Activated B cell treated with CpG ODN at 0.5 μM for 24 hours (primary cell): Measurements from ENCODE around the gene EN1. TPM values are rescaled to one million over a fixed set of nuclear protein-coding genes. Genes with fewer than 3 reads are reported as not detected.
A peak's percentile ranks its signal among the peaks of the same experiment; 100 is the strongest.

Experiments used
- ATAC-seq: fragments of 200-7000 bp; cut with Tn5 transposase; one replicate; pipeline ENCODE4 v1.10.0; 2021; ENCODE audit warnings: low read depth, mild to moderate bottlenecking, moderate library complexity
- CTCF ChIA-PET: fragments of 350-600 bp; sonication (Branson Sonifier 250); formaldehyde crosslinking; loops from one replicate; lab custom pipeline; 2021; ENCODE audit warnings: antibody characterized with exemption; lab: Charles Lee
- POLR2A ChIA-PET: fragments of 350-600 bp; sonication (Branson Sonifier 250); formaldehyde crosslinking; loops from one replicate; lab custom pipeline; 2021; ENCODE audit warnings: antibody characterized with exemption; lab: Charles Lee
- DNase-seq: peaks from one replicate; pipeline ENCODE4 v3.0.0; 2022
- H3K27ac Mint-ChIP-seq: one replicate; pipeline ENCODE4 v1.8.0; 2020; ENCODE audit warnings: mixed read lengths
- H3K27me3 Mint-ChIP-seq: one replicate; pipeline ENCODE4 v1.8.0; 2021; ENCODE audit warnings: mixed read lengths
- H3K36me3 Mint-ChIP-seq: one replicate; pipeline ENCODE4 v1.8.0; 2021; ENCODE audit warnings: low read depth, mixed read lengths
- H3K4me1 Mint-ChIP-seq: one replicate; pipeline ENCODE4 v1.8.0; 2021; ENCODE audit warnings: mixed read lengths
- H3K4me3 Mint-ChIP-seq: one replicate; pipeline ENCODE4 v1.8.0; 2020; ENCODE audit warnings: mild to moderate bottlenecking, mixed read lengths
- H3K9me3 Mint-ChIP-seq: one replicate; pipeline ENCODE4 v1.8.0; 2020; ENCODE audit warnings: mixed read lengths
- intact Hi-C: fragments of 100-400 bp; cut with micrococcal nuclease; formaldehyde crosslinking; loops from one replicate; pipeline ENCODE4 v1.15.1; 2024
- total RNA-seq: library from RNA; stranded (reverse); gene quantifications from 2 replicates; pipeline ENCODE4 v1.2.3, GENCODE V29; 2022
- TF ChIP-seq, protein P1 (sequence below): fragments of 200-600 bp; IDR thresholded peaks from one replicate; pipeline ENCODE4 v1.8.0; 2022; ENCODE audit warnings: antibody characterized with exemption, mild to moderate bottlenecking

The EN1 gene
- not detected in 2 replicates for total RNA-seq

- H3K36me3 Mint-ChIP-seq: no peaks in the 10 kb centered on the region
- peaks cover 24% of the 10 kb centered on the region for H3K4me1 Mint-ChIP-seq
- H3K27ac Mint-ChIP-seq: peak within 1 kb of the TSS; percentile 21
- peaks cover 69% of the 10 kb centered on the region for H3K27me3 Mint-ChIP-seq
- DNase-seq (no peak), ATAC-seq (no peak)
- CTCF ChIA-PET: no interaction called here
- peak within 1 kb of the TSS; percentile 36 for H3K4me3 Mint-ChIP-seq
- intact Hi-C loops: no loop called here
- POLR2A ChIA-PET: interaction anchor here (0.7 kb wide), 1 partner anchor 1033 kb away, joined by 10 read pairs; the partner anchor contains the start of gene DDX18
- TF ChIP-seq, protein P1, sequence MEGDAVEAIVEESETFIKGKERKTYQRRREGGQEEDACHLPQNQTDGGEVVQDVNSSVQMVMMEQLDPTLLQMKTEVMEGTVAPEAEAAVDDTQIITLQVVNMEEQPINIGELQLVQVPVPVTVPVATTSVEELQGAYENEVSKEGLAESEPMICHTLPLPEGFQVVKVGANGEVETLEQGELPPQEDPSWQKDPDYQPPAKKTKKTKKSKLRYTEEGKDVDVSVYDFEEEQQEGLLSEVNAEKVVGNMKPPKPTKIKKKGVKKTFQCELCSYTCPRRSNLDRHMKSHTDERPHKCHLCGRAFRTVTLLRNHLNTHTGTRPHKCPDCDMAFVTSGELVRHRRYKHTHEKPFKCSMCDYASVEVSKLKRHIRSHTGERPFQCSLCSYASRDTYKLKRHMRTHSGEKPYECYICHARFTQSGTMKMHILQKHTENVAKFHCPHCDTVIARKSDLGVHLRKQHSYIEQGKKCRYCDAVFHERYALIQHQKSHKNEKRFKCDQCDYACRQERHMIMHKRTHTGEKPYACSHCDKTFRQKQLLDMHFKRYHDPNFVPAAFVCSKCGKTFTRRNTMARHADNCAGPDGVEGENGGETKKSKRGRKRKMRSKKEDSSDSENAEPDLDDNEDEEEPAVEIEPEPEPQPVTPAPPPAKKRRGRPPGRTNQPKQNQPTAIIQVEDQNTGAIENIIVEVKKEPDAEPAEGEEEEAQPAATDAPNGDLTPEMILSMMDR: no peak
- no peaks in the 10 kb centered on the region for H3K9me3 Mint-ChIP-seq
These were observed at the start of gene EN1 for GRCh38 chr2:118846953-118847761. Gene EN1 (minus strand): TSS chr2:118847648. CDS start chr2:118847167, 481 bp downstream.

DNA sequence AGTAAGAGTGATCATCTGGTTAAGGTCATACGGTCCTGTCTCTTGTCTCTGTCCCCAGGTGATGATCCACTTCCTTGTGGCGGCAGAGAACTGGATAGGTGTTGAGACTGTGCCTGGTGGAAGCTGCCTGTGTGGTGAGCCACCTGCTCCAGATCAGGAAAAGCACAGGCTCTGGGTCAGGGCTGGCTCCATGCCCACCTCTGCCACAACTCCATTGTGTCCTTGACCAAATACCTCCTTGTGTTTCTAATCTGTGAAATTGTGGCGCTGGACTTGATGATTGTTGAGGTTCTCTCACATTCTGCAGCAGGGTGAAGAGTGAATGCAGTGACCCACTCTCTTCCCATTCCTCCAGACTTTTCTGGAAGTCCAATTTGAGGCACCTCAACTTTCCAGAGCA lies 45.7 kb upstream of the EN1 start:
- Mint-ChIP-seq H3K4me1 (no peaks in the 10 kb centered on the region), H3K36me3 (no peaks in the 10 kb centered on the region), H3K27me3 (peaks cover 3% of the 10 kb centered on the region), H3K27ac (no peak overlapping the region), H3K4me3 (no peak overlapping the region), H3K9me3 (peaks cover 15% of the 10 kb centered on the region)
- intact Hi-C loops: no loop called here
- ChIA-PET POLR2A (no interaction called here), CTCF (no interaction called here)
- no peak for DNase-seq
- no peak for ATAC-seq
- TF ChIP-seq, protein P1: no peak

DNA sequence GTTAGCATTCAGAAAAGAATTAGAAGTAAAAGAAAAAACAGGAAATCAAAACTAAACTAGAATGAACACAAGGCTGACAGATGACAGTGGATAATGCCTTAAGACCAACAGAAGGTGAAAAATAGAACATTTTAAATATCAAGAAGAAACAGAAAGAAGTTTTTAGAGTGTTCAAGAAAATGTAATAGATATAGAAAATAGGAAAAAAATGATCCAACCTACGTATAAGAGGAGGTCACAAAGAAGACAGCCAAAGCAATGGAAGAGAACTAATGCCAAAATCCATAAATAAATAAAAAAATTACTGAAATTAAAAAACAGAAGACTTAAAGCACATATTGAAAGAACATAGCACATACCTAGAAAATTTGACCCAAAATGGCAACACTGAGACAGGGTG lies 42.5 kb upstream of the EN1 start:
- Mint-ChIP-seq H3K27ac (no peak overlapping the region), H3K27me3 (peaks cover 3% of the 10 kb centered on the region), H3K4me3 (no peak overlapping the region), H3K36me3 (no peaks in the 10 kb centered on the region), H3K4me1 (no peaks in the 10 kb centered on the region), H3K9me3 (peaks cover 15% of the 10 kb centered on the region)
- intact Hi-C loops: no loop called here
- ChIA-PET CTCF (no interaction called here), POLR2A (no interaction called here)
- DNase-seq (no peak), ATAC-seq (no peak)
- TF ChIP-seq, protein P1: no peak

- no peaks in the 10 kb centered on the region for H3K36me3 Mint-ChIP-seq
- TF ChIP-seq, protein P1: no peak
- no peak overlapping the region for H3K4me3 Mint-ChIP-seq
- H3K27ac Mint-ChIP-seq: no peak overlapping the region
- DNase-seq: no peak
- CTCF ChIA-PET: interaction anchor here (1.5 to 3.9 kb wide), 2 partner anchors 407 to 660 kb away, joined by 4 to 29 read pairs; no protein-coding TSS in a partner anchor
- peaks cover 7% of the 10 kb centered on the region for H3K27me3 Mint-ChIP-seq
- no peak for ATAC-seq
- POLR2A ChIA-PET: no interaction called here
- H3K9me3 Mint-ChIP-seq: no peaks in the 10 kb centered on the region
- intact Hi-C loops: no loop called here
- peaks cover 8% of the 10 kb centered on the region for H3K4me1 Mint-ChIP-seq
These were observed 36.3 kb upstream of the EN1 start for GRCh38 chr2:118883792-118884191.

DNA sequence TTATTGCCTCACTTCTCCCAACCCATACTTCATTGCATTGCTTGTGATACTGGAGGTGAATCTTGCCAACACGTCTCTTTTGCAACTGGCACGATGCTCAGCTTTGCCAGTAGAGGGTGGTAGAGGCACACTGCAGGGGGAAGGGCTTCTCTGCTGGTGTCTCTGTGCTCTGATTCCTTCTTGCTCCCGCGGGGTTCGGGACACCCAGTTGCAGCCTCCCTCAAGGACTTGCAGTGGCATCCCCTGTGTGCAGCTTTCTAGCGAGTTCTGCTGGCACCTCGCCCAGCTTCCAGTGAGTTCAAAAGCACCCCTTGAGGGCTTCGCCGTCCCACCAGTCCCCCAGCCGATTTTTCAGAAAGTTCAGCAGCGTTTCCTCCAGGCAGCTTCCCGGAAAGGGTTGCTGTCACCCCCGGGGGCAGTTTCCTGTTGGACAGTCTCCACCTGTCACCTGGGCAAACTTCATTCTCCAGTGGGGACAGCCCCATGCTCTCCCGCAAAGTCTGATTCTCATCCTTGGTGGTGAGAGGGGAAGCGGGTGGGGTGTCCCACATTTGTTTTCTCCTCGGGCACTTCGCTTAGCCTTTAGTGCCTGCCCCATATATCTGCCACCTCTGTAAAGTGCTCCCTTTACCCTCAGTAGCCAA lies 35.4 kb upstream of the EN1 start:
- Mint-ChIP-seq H3K4me3 (peak overlapping the region; percentile 80), H3K36me3 (no peaks in the 10 kb centered on the region), H3K4me1 (peaks cover 8% of the 10 kb centered on the region), H3K27me3 (peaks cover 16% of the 10 kb centered on the region), H3K9me3 (no peaks in the 10 kb centered on the region), H3K27ac (no peak overlapping the region)
- ATAC-seq (peak; percentile 85), DNase-seq (peak; percentile 24)
- POLR2A ChIA-PET: no interaction called here
- intact Hi-C loops: no loop called here
- TF ChIP-seq, protein P1: no peak
- CTCF ChIA-PET: interaction anchor here (0.7 to 3.9 kb wide), 10 partner anchors 9 to 836 kb away, joined by 3 to 29 read pairs (median 6); no protein-coding TSS in a partner anchor
